Measurements from ENCODE around the gene BCR.
A peak's percentile ranks its signal among the peaks of the same experiment; 100 is the strongest.

The BCR gene

GRCh38 chr22:23267226-23268043 lies 87.1 kb downstream of the BCR start:
- TF ChIP-seq CTCF (IDR thresholded peaks at IDR 0.05; ENCODE audit: insufficient read depth, low read length, poor library complexity, severe bottlenecking): no peak
- no peak overlapping the region for H3K4me3 ChIP-seq (replicated peaks; ENCODE audit: low read depth, low read length)
- peaks cover 18% of the 10 kb centered on the region for H3K36me3 ChIP-seq (ENCODE audit: control insufficient read depth, insufficient read depth, low read length)
- no peak for DNase-seq (ENCODE audit: extremely low read depth, insufficient read length)
- H3K27me3 ChIP-seq (replicated peaks; ENCODE audit: control insufficient read depth, insufficient read depth, low read length): no peaks in the 10 kb centered on the region

GRCh38 chr22:23268139-23268712 lies 87.9 kb downstream of the BCR start:
- no peak for TF ChIP-seq CTCF (IDR thresholded peaks at IDR 0.05; ENCODE audit: insufficient read depth, low read length, poor library complexity, severe bottlenecking)
- Histone ChIP-seq H3K36me3 (ENCODE audit: control insufficient read depth, insufficient read depth, low read length) (peaks cover 25% of the 10 kb centered on the region), H3K27me3 (replicated peaks; ENCODE audit: control insufficient read depth, insufficient read depth, low read length) (no peaks in the 10 kb centered on the region), H3K4me3 (replicated peaks; ENCODE audit: low read depth, low read length) (no peak overlapping the region)
- no peak for DNase-seq (ENCODE audit: extremely low read depth, insufficient read length)

- no peak for TF ChIP-seq CTCF (IDR thresholded peaks at IDR 0.05; ENCODE audit: insufficient read depth, low read length, poor library complexity, severe bottlenecking)
- peak; percentile 47 for DNase-seq (ENCODE audit: extremely low read depth, insufficient read length)
- Histone ChIP-seq H3K27me3 (replicated peaks; ENCODE audit: control insufficient read depth, insufficient read depth, low read length) (no peaks in the 10 kb centered on the region), H3K36me3 (ENCODE audit: control insufficient read depth, insufficient read depth, low read length) (peaks cover 26% of the 10 kb centered on the region), H3K4me3 (replicated peaks; ENCODE audit: low read depth, low read length) (no peak overlapping the region)
These were observed 88.6 kb downstream of the BCR start for GRCh38 chr22:23268877-23269276.

GRCh38 chr22:23269441-23270211 lies 89.3 kb downstream of the BCR start:
- TF ChIP-seq CTCF (IDR thresholded peaks at IDR 0.05; ENCODE audit: insufficient read depth, low read length, poor library complexity, severe bottlenecking): no peak
- peak; percentile 44 for DNase-seq (ENCODE audit: extremely low read depth, insufficient read length)
- Histone ChIP-seq H3K4me3 (replicated peaks; ENCODE audit: low read depth, low read length) (no peak overlapping the region), H3K27me3 (replicated peaks; ENCODE audit: control insufficient read depth, insufficient read depth, low read length) (no peaks in the 10 kb centered on the region), H3K36me3 (ENCODE audit: control insufficient read depth, insufficient read depth, low read length) (peaks cover 22% of the 10 kb centered on the region)

- H3K4me3 ChIP-seq (replicated peaks; ENCODE audit: low read depth, low read length): no peak overlapping the region
These were observed 90.0 kb downstream of the BCR start for GRCh38 chr22:23270212-23270733.

More at GRCh38 chr22:23270212-23270733, 90.0 kb downstream of the BCR start:
- DNase-seq (ENCODE audit: extremely low read depth, insufficient read length): no peak
- Histone ChIP-seq H3K27me3 (replicated peaks; ENCODE audit: control insufficient read depth, insufficient read depth, low read length) (no peaks in the 10 kb centered on the region), H3K36me3 (ENCODE audit: control insufficient read depth, insufficient read depth, low read length) (peaks cover 22% of the 10 kb centered on the region)
- no peak for TF ChIP-seq CTCF (IDR thresholded peaks at IDR 0.05; ENCODE audit: insufficient read depth, low read length, poor library complexity, severe bottlenecking)

Measured in GM06990 (cell line).